ENCODE results near the gene RTN1.

The RTN1 gene

GRCh38 chr14:59566296-59566695 is 304.3 kb downstream of the RTN1 start:
- DNase-seq: no peak

DNA sequence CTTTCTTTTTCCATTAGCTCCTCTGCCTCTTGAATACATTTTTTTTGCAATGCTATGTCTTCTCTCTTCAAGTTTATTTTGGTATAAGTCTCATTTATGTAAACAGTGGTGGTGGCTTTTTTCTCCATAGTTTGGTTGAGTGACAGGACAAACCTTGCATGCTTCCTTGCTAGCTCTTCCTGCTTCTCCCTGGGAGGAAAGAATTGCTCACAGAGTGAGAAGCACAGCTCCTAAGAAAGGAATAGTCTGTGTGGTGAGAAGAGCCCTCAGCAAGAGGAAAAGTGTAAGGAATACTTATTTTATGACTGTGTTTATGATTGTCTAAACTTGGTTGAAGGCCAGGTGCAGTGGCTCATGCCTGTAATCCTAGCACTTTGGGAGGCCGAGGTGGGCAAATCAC is 305.5 kb downstream of the RTN1 start:
- no peak for DNase-seq

GRCh38 chr14:59564366-59564765 is 306.2 kb downstream of the RTN1 start:
- no peak for DNase-seq

- DNase-seq: no peak
Measured at GRCh38 chr14:59547310-59547709, 323.3 kb downstream of the RTN1 start.
